Adrenal gland (tissue), 5 donors: Measurements from ENCODE around the gene COL16A1.

Source experiments
- CTCF ChIP-seq, 6 experiments: fragments of 450-650 bp in 4 of 6; fragments of 200-600 bp in 2 of 6; sonication (generic) in 1 of 6; IDR thresholded peaks; 1 replicate in 5 of 6; 2 replicates in 1 of 6; pipeline versions ENCODE4 v1.5.1 to v1.8.0; 2016 to 2021; ENCODE audit warnings: antibody characterized with exemption in 6 of 6, mild to moderate bottlenecking in 2 of 6, moderate library complexity in 1 of 6
- POLR2A ChIP-seq, 2 donors: fragments of 450-650 bp; IDR thresholded peaks; one replicate each; pipeline ENCODE4 v1.6.1; 2017; ENCODE audit warnings: antibody characterized with exemption in 2 of 2, mild to moderate bottlenecking in 2 of 2, moderate library complexity in 1 of 2
- donor health status: DM: no; HTN: no; CAD: no.

- TF ChIP-seq CTCF (IDR thresholded peaks at IDR 0.05) (no peak), POLR2A (IDR thresholded peaks at IDR 0.05) (no peak)
Observed at GRCh38 chr1:31739346-31739745, 35.5 kb upstream of the COL16A1 start.
